ENCODE measurements around the gene NELL1. TPM values are rescaled to one million over a fixed set of nuclear protein-coding genes. Genes with fewer than 3 reads are reported as not detected.
"Not testable (repeated sequence)": the region's sequence is repeated elsewhere in the genome, so short reads cannot be mapped to it uniquely, and the experiment has no call there.

NELL1 gene
- total and polyA plus RNA-seq, 2 donors (not counting 1 experiment from before 2014, with no cell fraction given), result not detected

DNA sequence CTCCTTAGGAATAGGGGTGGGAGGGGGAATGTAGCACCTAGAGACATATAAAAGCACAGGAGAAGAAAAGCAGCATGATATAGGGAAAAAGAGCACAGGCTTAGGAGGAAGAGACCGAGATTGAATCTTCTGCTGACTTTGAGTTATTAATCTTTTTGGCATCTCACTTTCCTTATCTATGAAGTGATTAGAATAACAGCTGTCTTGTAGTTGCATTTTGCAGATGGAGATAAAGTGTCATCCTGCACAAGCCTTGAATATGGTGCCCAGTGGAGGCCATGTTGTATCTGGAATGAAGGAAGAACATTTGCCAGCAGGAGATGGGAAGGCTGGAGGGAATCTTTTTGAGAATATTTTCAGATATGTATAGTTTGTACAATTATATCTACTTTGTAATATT is 594.7 kb downstream of the NELL1 start:
- Histone ChIP-seq H3K4me1 (ENCODE audit: control insufficient read depth, extremely low read depth, insufficient read depth, low read length) (no peaks in the 10 kb centered on the region), H3K9ac (ENCODE audit: insufficient read depth, low read length) (no peak overlapping the region), H3K27ac (ENCODE audit: insufficient read depth, low read length) (no peak overlapping the region), H3K79me2 (ENCODE audit: control insufficient read depth, insufficient read depth, low read length) (no peaks in the 10 kb centered on the region), H3K9me3 (ENCODE audit: control insufficient read depth, insufficient read depth, low read depth, low read length) (no peaks in the 10 kb centered on the region), H3K36me3 (ENCODE audit: control insufficient read depth, insufficient read depth, low read length) (no peaks in the 10 kb centered on the region), H3K27me3 (ENCODE audit: control insufficient read depth, insufficient read depth, low read length) (no peaks in the 10 kb centered on the region), H4K20me1 (ENCODE audit: control insufficient read depth, extremely low read depth, insufficient read depth, low read length) (no peaks in the 10 kb centered on the region), H2AFZ (ENCODE audit: low read length) (no peak overlapping the region), H3K4me3 (replicated peaks in 1 of 4; ENCODE audit: control extremely low read depth in 1 of 4, insufficient read depth in 1 of 4, low read depth in 3 of 4, low read length in 4 of 4) (no peak overlapping the region), H3K4me2 (ENCODE audit: extremely low read depth, insufficient read depth, low read length) (no peak overlapping the region)
- no peak for TF ChIP-seq EZH2 (IDR thresholded peaks at IDR 0.05; ENCODE audit: low read length, missing control alignments)
- TF ChIP-seq, protein P1, sequence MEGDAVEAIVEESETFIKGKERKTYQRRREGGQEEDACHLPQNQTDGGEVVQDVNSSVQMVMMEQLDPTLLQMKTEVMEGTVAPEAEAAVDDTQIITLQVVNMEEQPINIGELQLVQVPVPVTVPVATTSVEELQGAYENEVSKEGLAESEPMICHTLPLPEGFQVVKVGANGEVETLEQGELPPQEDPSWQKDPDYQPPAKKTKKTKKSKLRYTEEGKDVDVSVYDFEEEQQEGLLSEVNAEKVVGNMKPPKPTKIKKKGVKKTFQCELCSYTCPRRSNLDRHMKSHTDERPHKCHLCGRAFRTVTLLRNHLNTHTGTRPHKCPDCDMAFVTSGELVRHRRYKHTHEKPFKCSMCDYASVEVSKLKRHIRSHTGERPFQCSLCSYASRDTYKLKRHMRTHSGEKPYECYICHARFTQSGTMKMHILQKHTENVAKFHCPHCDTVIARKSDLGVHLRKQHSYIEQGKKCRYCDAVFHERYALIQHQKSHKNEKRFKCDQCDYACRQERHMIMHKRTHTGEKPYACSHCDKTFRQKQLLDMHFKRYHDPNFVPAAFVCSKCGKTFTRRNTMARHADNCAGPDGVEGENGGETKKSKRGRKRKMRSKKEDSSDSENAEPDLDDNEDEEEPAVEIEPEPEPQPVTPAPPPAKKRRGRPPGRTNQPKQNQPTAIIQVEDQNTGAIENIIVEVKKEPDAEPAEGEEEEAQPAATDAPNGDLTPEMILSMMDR (conservative IDR thresholded peaks at IDR 0.05 in 1 of 2, IDR thresholded peaks at IDR 0.05 in 1 of 2; ENCODE audit: low read depth in 1 of 2, low read length in 2 of 2), result no peak
- no peak for DNase-seq (ENCODE audit: low read depth in 2 of 2)

DNA sequence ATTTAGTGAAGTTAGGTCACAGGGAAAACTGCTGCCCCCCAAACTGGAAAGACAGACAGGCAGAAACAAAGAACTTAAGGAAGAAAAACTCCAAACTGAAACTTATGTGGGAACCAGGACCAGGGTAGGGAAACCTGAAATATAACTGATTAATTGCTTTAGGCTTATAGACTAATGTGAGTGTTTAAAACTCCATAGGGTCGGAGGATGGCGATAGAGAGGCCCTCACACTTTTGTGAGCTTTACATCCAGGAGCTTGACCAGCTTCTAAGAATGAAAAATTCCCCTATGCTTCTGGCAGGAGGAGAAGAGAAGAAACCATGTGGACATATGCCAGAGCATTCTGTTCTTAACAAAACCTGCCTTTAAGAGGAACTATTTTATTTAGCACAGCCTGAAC is 598.6 kb downstream of the NELL1 start:
- no peaks in the 10 kb centered on the region for H3K9me3 ChIP-seq (ENCODE audit: control insufficient read depth, insufficient read depth, low read depth, low read length)
- no peaks in the 10 kb centered on the region for H3K4me1 ChIP-seq (ENCODE audit: control insufficient read depth, extremely low read depth, insufficient read depth, low read length)
- no peaks in the 10 kb centered on the region for H4K20me1 ChIP-seq (ENCODE audit: control insufficient read depth, extremely low read depth, insufficient read depth, low read length)
- no peak overlapping the region for H3K4me3 ChIP-seq (replicated peaks in 1 of 4; ENCODE audit: control extremely low read depth in 1 of 4, insufficient read depth in 1 of 4, low read depth in 3 of 4, low read length in 4 of 4)
- no peaks in the 10 kb centered on the region for H3K27me3 ChIP-seq (ENCODE audit: control insufficient read depth, insufficient read depth, low read length)
- no peak for DNase-seq (ENCODE audit: low read depth in 2 of 2)
- no peak overlapping the region for H3K9ac ChIP-seq (ENCODE audit: insufficient read depth, low read length)
- H3K4me2 ChIP-seq (ENCODE audit: extremely low read depth, insufficient read depth, low read length), result no peak overlapping the region
- TF ChIP-seq, protein P1 (conservative IDR thresholded peaks at IDR 0.05 in 1 of 2, IDR thresholded peaks at IDR 0.05 in 1 of 2; ENCODE audit: low read depth in 1 of 2, low read length in 2 of 2), result no peak
- no peak for TF ChIP-seq EZH2 (IDR thresholded peaks at IDR 0.05; ENCODE audit: low read length, missing control alignments)
- no peak overlapping the region for H3K27ac ChIP-seq (ENCODE audit: insufficient read depth, low read length)
- no peaks in the 10 kb centered on the region for H3K79me2 ChIP-seq (ENCODE audit: control insufficient read depth, insufficient read depth, low read length)
- H2AFZ ChIP-seq (ENCODE audit: low read length), result no peak overlapping the region
- no peaks in the 10 kb centered on the region for H3K36me3 ChIP-seq (ENCODE audit: control insufficient read depth, insufficient read depth, low read length)

DNA sequence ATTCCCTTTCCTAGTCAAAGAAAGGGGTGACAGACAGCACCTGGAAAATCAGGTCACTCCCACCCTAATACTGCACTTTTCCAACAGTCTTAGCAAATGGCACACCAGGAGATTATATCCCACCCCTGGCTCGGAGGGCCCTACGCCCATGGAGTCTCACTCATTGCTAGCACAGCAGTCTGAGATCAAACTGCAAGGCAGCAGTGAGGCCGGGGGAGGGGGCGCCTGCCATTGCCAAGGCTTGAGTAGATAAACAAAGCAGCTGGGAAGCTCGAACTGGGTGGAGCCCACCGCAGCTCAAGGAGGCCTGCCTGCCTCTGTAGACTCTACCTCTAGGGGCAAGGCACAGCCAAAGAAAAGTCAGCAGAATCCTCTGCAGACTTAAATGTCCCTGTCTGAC is 602.8 kb downstream of the NELL1 start:
- H3K9me3 ChIP-seq (ENCODE audit: control insufficient read depth, insufficient read depth, low read depth, low read length); H2AFZ ChIP-seq (ENCODE audit: low read length); H3K4me2 ChIP-seq (ENCODE audit: extremely low read depth, insufficient read depth, low read length); H4K20me1 ChIP-seq (ENCODE audit: control insufficient read depth, extremely low read depth, insufficient read depth, low read length); H3K4me3 ChIP-seq (replicated peaks in 1 of 4; ENCODE audit: control extremely low read depth in 1 of 4, insufficient read depth in 1 of 4, low read depth in 3 of 4, low read length in 4 of 4); H3K79me2 ChIP-seq (ENCODE audit: control insufficient read depth, insufficient read depth, low read length); H3K4me1 ChIP-seq (ENCODE audit: control insufficient read depth, extremely low read depth, insufficient read depth, low read length); H3K27ac ChIP-seq (ENCODE audit: insufficient read depth, low read length); H3K36me3 ChIP-seq (ENCODE audit: control insufficient read depth, insufficient read depth, low read length); H3K9ac ChIP-seq (ENCODE audit: insufficient read depth, low read length); DNase-seq (ENCODE audit: low read depth in 2 of 2); H3K27me3 ChIP-seq (ENCODE audit: control insufficient read depth, insufficient read depth, low read length): not testable (repeated sequence)
